ENCODE data around the gene HPS6. TPM values are rescaled to one million over a fixed set of nuclear protein-coding genes. Genes with fewer than 3 reads are reported as not detected.
A peak's percentile ranks its signal among the peaks of the same experiment; 100 is the strongest.

HPS6 gene
- total and polyA plus RNA-seq, 9 of the 15 experiments (the other 6 are each of a cell fraction or from before 2014, with no cell fraction given): 0.45 to 14.0 (median 4.5) TPM

DNA sequence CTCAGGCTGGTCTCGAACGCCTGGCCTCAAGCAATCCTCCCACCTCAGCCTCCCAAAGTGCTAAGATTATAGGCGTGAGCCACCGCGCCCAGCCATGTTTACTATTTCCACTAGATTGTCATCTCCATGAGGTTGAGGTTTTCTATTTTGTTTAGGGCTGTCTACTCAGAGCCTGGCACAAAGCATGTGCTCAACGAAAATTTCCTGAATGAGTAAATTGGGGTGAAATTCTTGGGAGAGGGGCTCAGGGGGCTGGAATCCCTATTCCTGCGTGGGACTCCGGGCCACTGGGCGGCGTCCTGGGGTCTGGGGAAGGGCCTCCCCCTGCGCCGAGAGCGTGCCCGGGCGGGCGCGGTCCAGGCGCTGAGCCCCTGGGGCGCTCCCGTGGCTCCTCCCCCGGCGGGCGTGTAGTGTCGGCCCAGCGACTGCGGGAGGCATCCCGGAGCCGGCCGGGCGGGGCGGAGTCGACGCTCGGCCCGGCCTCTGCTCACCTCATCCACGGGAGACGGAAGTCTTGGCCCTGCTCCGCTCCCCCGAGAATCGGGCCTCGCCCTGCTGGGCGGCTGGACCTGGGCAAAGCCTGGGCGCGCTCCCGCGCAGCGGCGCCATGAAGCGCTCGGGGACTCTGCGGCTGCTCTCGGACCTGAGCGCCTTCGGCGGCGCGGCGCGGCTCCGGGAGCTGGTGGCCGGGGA, at the start of gene HPS6 (continued):
- TF ChIP-seq FIP1L1 (IDR thresholded peaks at IDR 0.05; ENCODE audit: low read depth, low read length, poor library complexity, severe bottlenecking) (peak; percentile 65), ERF (CRISPR knock-in tag; IDR thresholded peaks at IDR 0.05) (0 out of 2 replicates have a peak, but pooled peaks have one; percentile 18), NFE2L1 (tag; IDR thresholded peaks at IDR 0.05; ENCODE audit: borderline replicate concordance, low read depth) (no peak), ZZZ3 (IDR thresholded peaks at IDR 0.05) (no peak), NRF1 (conservative IDR thresholded peaks at IDR 0.05 in 1 of 2, IDR thresholded peaks at IDR 0.05 in 1 of 2) (peak; percentile 77 to 81), ARNT (IDR thresholded peaks at IDR 0.05) (0 out of 4 replicates have a peak, but pooled peaks of 1 of the 2 experiments have one; percentile 46), CTBP1 (IDR thresholded peaks at IDR 0.05; ENCODE audit: borderline replicate concordance) (peak; percentile 72), FOXA1 (IDR thresholded peaks at IDR 0.05; ENCODE audit: borderline replicate concordance) (no peak), NEUROD1 (IDR thresholded peaks at IDR 0.05; ENCODE audit: borderline replicate concordance, low read depth, low read length, partially characterized antibody) (no peak), ZBTB7A (IDR thresholded peaks at IDR 0.05; ENCODE audit: borderline replicate concordance, control insufficient read depth, low read depth, low read length) (peak; percentile 91), MBD2 (IDR thresholded peaks at IDR 0.05; ENCODE audit: borderline replicate concordance, low read depth) (no peak), ZNF175 (CRISPR knock-in tag; IDR thresholded peaks at IDR 0.05; ENCODE audit: low read depth) (no peak), ZFPM2 (CRISPR knock-in tag; IDR thresholded peaks at IDR 0.05) (no peak), PHB (CRISPR knock-in tag; IDR thresholded peaks at IDR 0.05) (no peak)
- TF ChIP-seq, protein P1, sequence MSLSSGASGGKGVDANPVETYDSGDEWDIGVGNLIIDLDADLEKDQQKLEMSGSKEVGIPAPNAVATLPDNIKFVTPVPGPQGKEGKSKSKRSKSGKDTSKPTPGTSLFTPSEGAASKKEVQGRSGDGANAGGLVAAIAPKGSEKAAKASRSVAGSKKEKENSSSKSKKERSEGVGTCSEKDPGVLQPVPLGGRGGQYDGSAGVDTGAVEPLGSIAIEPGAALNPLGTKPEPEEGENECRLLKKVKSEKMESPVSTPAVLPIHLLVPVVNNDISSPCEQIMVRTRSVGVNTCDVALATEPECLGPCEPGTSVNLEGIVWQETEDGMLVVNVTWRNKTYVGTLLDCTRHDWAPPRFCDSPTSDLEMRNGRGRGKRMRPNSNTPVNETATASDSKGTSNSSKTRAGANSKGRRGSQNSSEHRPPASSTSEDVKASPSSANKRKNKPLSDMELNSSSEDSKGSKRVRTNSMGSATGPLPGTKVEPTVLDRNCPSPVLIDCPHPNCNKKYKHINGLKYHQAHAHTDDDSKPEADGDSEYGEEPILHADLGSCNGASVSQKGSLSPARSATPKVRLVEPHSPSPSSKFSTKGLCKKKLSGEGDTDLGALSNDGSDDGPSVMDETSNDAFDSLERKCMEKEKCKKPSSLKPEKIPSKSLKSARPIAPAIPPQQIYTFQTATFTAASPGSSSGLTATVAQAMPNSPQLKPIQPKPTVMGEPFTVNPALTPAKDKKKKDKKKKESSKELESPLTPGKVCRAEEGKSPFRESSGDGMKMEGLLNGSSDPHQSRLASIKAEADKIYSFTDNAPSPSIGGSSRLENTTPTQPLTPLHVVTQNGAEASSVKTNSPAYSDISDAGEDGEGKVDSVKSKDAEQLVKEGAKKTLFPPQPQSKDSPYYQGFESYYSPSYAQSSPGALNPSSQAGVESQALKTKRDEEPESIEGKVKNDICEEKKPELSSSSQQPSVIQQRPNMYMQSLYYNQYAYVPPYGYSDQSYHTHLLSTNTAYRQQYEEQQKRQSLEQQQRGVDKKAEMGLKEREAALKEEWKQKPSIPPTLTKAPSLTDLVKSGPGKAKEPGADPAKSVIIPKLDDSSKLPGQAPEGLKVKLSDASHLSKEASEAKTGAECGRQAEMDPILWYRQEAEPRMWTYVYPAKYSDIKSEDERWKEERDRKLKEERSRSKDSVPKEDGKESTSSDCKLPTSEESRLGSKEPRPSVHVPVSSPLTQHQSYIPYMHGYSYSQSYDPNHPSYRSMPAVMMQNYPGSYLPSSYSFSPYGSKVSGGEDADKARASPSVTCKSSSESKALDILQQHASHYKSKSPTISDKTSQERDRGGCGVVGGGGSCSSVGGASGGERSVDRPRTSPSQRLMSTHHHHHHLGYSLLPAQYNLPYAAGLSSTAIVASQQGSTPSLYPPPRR (CRISPR knock-in tag; IDR thresholded peaks at IDR 0.05; ENCODE audit: borderline replicate concordance): no peak
- TF ChIP-seq, protein P2, sequence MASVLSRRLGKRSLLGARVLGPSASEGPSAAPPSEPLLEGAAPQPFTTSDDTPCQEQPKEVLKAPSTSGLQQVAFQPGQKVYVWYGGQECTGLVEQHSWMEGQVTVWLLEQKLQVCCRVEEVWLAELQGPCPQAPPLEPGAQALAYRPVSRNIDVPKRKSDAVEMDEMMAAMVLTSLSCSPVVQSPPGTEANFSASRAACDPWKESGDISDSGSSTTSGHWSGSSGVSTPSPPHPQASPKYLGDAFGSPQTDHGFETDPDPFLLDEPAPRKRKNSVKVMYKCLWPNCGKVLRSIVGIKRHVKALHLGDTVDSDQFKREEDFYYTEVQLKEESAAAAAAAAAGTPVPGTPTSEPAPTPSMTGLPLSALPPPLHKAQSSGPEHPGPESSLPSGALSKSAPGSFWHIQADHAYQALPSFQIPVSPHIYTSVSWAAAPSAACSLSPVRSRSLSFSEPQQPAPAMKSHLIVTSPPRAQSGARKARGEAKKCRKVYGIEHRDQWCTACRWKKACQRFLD (CRISPR knock-in tag; IDR thresholded peaks at IDR 0.05): no peak
- TF ChIP-seq, protein P3, sequence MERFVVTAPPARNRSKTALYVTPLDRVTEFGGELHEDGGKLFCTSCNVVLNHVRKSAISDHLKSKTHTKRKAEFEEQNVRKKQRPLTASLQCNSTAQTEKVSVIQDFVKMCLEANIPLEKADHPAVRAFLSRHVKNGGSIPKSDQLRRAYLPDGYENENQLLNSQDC (CRISPR knock-in tag; IDR thresholded peaks at IDR 0.05): no peak
- TF ChIP-seq, protein P4, sequence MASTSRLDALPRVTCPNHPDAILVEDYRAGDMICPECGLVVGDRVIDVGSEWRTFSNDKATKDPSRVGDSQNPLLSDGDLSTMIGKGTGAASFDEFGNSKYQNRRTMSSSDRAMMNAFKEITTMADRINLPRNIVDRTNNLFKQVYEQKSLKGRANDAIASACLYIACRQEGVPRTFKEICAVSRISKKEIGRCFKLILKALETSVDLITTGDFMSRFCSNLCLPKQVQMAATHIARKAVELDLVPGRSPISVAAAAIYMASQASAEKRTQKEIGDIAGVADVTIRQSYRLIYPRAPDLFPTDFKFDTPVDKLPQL (IDR thresholded peaks at IDR 0.05; ENCODE audit: extremely low read depth, insufficient read length): no peak
- TF ChIP-seq, protein P5, sequence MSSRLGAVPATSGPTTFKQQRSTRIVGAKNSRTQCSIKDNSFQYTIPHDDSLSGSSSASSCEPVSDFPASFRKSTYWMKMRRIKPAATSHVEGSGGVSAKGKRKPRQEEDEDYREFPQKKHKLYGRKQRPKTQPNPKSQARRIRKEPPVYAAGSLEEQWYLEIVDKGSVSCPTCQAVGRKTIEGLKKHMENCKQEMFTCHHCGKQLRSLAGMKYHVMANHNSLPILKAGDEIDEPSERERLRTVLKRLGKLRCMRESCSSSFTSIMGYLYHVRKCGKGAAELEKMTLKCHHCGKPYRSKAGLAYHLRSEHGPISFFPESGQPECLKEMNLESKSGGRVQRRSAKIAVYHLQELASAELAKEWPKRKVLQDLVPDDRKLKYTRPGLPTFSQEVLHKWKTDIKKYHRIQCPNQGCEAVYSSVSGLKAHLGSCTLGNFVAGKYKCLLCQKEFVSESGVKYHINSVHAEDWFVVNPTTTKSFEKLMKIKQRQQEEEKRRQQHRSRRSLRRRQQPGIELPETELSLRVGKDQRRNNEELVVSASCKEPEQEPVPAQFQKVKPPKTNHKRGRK (tag; IDR thresholded peaks at IDR 0.05): no peak

Data from K562 (cell line).